GM12878 (cell line): ENCODE data around the gene FER1L5. TPM values are rescaled to one million over a fixed set of nuclear protein-coding genes. Genes with fewer than 3 reads are reported as not detected.

ENCODE experiments used
- ATAC-seq: fragments of 200-7000 bp; cut with Tn5 transposase; 3 replicates; pipeline ENCODE4 v1.9.1; 2020; ENCODE audit warnings: mild to moderate bottlenecking, moderate library complexity
- BruUV-seq: library from RNA; stranded (reverse); fragments of 400-500 nt; replicated peaks from 2 replicates; lab custom pipeline; 2021; lab: Mats Ljungman, UMichigan
- CTCF ChIA-PET: fragments of 300-600 bp; sonication (Branson Sonifier 250); formaldehyde crosslinking; extraction: SDS; loops from one replicate; lab custom pipeline; 2021; ENCODE audit warnings: inconsistent platforms; lab: Yijun Ruan, JAX
- POLR2A ChIA-PET: fragments of 350-600 bp; formaldehyde crosslinking; extraction: SDS; loops from one replicate; lab custom pipeline; 2021; ENCODE audit warnings: inconsistent platforms; lab: Charles Lee
- RAD21 ChIA-PET: fragments of 300-600 bp; sonication (Branson Sonifier 250); formaldehyde crosslinking; loops from one replicate; lab custom pipeline; 2023; ENCODE audit warnings: antibody characterized with exemption; ENCODE audit not compliant: unreplicated experiment; lab: Charles Lee
- SMC1A ChIA-PET: fragments of 300-600 bp; sonication (Branson Sonifier 250); formaldehyde crosslinking; loops from one replicate; lab custom pipeline; 2023; ENCODE audit not compliant: unreplicated experiment, uncharacterized antibody; lab: Charles Lee
- DNase-seq: peaks from one replicate; pipeline ENCODE4 v3.0.0-alpha.2; 2011; ENCODE audit warnings: low read depth, low spot score
- FAIRE-seq: peaks from 3 replicates; lab custom pipeline; 2011; peaks lifted over from hg19 to GRCh38; lab: Jason Lieb, UNC
- H2AFZ ChIP-seq: 2 replicates; pipeline ENCODE4 v1.6.0; 2011; ENCODE audit warnings: low read depth, low read length, control low read depth; ENCODE audit not compliant: control insufficient read depth
- H3K27ac ChIP-seq: 2 replicates; pipeline ENCODE4 v1.5.1; 2011; ENCODE audit warnings: control low read depth; ENCODE audit not compliant: control insufficient read depth, insufficient read depth
- H3K27me3 ChIP-seq, 2 experiments: replicated peaks in 1 of 2; 2 replicates each; pipeline versions ENCODE4 v1.6.0 to v1.6.1; 2011; ENCODE audit warnings: low read length in 1 of 2; ENCODE audit not compliant: control insufficient read depth in 2 of 2, insufficient read depth in 2 of 2
- H3K36me3 ChIP-seq, 2 experiments: 2 replicates each; pipeline ENCODE4 v1.5.1; 2011; ENCODE audit warnings: low read length in 1 of 2; ENCODE audit not compliant: control insufficient read depth in 2 of 2, insufficient read depth in 2 of 2
- H3K4me1 ChIP-seq: 2 replicates; pipeline ENCODE4 v1.6.1; 2011; ENCODE audit warnings: mild to moderate bottlenecking, low read length, moderate library complexity, mixed read lengths; ENCODE audit not compliant: control insufficient read depth, insufficient read depth
- H3K4me2 ChIP-seq: 2 replicates; pipeline ENCODE4 v1.6.0; 2011; ENCODE audit warnings: control low read depth; ENCODE audit not compliant: control insufficient read depth, insufficient read depth
- H3K4me3 ChIP-seq: fragments of 200-600 bp; sonication (generic); 2 replicates; pipeline ENCODE4 v1.5.1; 2016
- H3K79me2 ChIP-seq: 2 replicates; pipeline ENCODE4 v1.6.0; 2011; ENCODE audit warnings: low read length; ENCODE audit not compliant: control insufficient read depth, insufficient read depth
- H3K9ac ChIP-seq: 2 replicates; pipeline ENCODE4 v1.8.0; 2011; ENCODE audit warnings: low read length, control low read depth, mixed read lengths; ENCODE audit not compliant: control insufficient read depth, insufficient read depth
- H3K9me3 ChIP-seq: replicated peaks from 3 replicates; pipeline ENCODE4 v1.5.1; 2011; ENCODE audit warnings: mild to moderate bottlenecking, low read length; ENCODE audit not compliant: control insufficient read depth, insufficient read depth
- H4K20me1 ChIP-seq: 2 replicates; pipeline ENCODE4 v1.6.0; 2011; ENCODE audit not compliant: control insufficient read depth, insufficient read depth
- BRCA1 ChIP-seq: IDR thresholded peaks from 2 replicates; pipeline ENCODE4 v1.6.1; 2011; ENCODE audit warnings: low read depth, low read length, improper control_type of control experiment
- CEBPZ ChIP-seq: fragments of 150-350 bp; IDR thresholded peaks from 2 replicates; pipeline ENCODE4 v1.6.1; 2016; ENCODE audit warnings: low read depth, low read length
- HDGF ChIP-seq: fragments of 450-650 bp; IDR thresholded peaks from 2 replicates; pipeline ENCODE4 v1.6.1; 2016; ENCODE audit warnings: antibody characterized with exemption
- POU2F2 ChIP-seq: IDR thresholded peaks from 3 replicates; pipeline ENCODE4 v1.6.1; 2011; ENCODE audit warnings: low read depth, mild to moderate bottlenecking, low read length, borderline replicate concordance
- WGBS: methylation state at CpG from one replicate; pipeline ENCODE4 v1.1.6; 2016; ENCODE audit warnings: low lambda C conversion rate; ENCODE audit not compliant: insufficient replicate concordance, insufficient coverage; ENCODE audit errors: missing lambda C conversion rate; 5-methylcytosine and 5-hydroxymethylcytosine counted together
- in situ Hi-C: fragments of 300-500 bp; cut with MboI; formaldehyde crosslinking; loops from 9 replicates; pipeline ENCODE4 v1.14.3; 2018; ENCODE audit warnings: mixed read lengths
- intact Hi-C: fragments of 100-400 bp; cut with micrococcal nuclease; formaldehyde crosslinking; loops from one replicate; pipeline ENCODE4 v1.14.2; 2022; ENCODE audit not compliant: unreplicated experiment
- polyA plus RNA-seq, 11 experiments: library from polyadenylated mRNA; depleted of rRNA in 4 of 11; unstranded in 6 of 11; stranded (reverse) in 5 of 11; fragments of >200 nt; fragmentation: Nextera tagmentation in 4 of 11; fragmentation: Illumina TruSeq in 1 of 11; extraction: Ambion mirVana in 4 of 11; extraction: Trizol in 1 of 11; gene quantifications; 1 replicate in 1 of 11; 2 replicates in 10 of 11; pipeline versions ENCODE4 v1.2.1 to v1.2.3, GENCODE V29; 2011 to 2016; ENCODE audit warnings: inconsistent platforms in 2 of 11, missing spikeins in 2 of 11, low read depth in 1 of 11
- total RNA-seq, 4 experiments: library from RNA; depleted of rRNA in 3 of 4; stranded (reverse); fragments of >200 nt in 3 of 4; fragmentation: Illumina TruSeq in 1 of 4; extraction: Trizol in 1 of 4; gene quantifications; 2 replicates each; pipeline versions ENCODE4 v1.2.1 to v1.2.3, GENCODE V29; 2013 to 2021

FER1L5 gene
- total and polyA plus RNA-seq, 10 of the 15 experiments (the other 5 are each of a cell fraction or from before 2014, with no cell fraction given) = not detected

- no peak overlapping the region for H3K4me2 ChIP-seq
- H3K79me2 ChIP-seq = no peaks in the 10 kb centered on the region
- 58% methylated on average over 9 of the region's 9 CpGs for WGBS
- no peak for DNase-seq
- no peak overlapping the region for H3K4me3 ChIP-seq
- BruUV-seq = no TSS peak
- no peak for FAIRE-seq
- no peak overlapping the region for H3K9ac ChIP-seq
- H3K4me1 ChIP-seq = no peaks in the 10 kb centered on the region
- intact Hi-C loops (no loop called here), in situ Hi-C loops (no loop called here)
- H3K27me3 ChIP-seq = no peaks in the 10 kb centered on the region; a peak in 1 of 4 replicates
- ChIA-PET SMC1A (no interaction called here), CTCF (no interaction called here), POLR2A (no interaction called here), RAD21 (no interaction called here)
- no peak for ATAC-seq
- H2AFZ ChIP-seq = no peak overlapping the region
- TF ChIP-seq HDGF = no peak
- H3K9me3 ChIP-seq = no peaks in the 10 kb centered on the region
- no peaks in the 10 kb centered on the region for H3K36me3 ChIP-seq
- no peaks in the 10 kb centered on the region for H4K20me1 ChIP-seq
- no peak overlapping the region for H3K27ac ChIP-seq
Measured at GRCh38 chr2:96679848-96680247, 37.3 kb downstream of the FER1L5 start.

DNA sequence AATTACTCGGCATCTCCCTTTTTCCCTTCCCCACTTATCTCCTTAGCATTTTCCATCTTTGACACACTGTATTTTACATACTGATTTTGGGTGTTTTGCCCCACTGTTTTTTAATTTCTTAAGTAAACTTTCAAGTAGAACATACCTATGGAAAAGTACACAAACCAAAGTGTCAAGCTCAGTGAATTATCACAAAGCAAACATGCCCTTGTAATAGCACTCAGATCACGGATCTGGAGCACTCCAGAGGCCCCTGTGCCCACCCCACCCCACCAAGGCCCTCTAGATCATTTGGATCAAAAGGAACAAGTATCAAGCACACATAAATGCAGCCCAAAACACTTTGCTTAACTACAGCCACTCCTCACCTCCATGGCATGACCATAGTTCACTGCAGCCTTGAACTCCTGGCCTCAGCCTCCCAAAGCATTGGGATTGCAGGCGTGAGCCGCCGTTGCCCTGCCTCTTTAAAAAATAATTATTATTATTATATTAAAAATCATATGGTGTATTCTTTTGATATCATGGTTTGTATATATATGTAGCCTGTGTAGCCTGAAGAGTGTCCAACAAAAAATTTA, 38.1 kb downstream of the FER1L5 start:
- ATAC-seq (no peak), FAIRE-seq (no peak), DNase-seq (no peak)
- Histone ChIP-seq H3K79me2 (no peaks in the 10 kb centered on the region), H4K20me1 (no peaks in the 10 kb centered on the region), H3K4me2 (no peak overlapping the region), H3K27me3 (no peaks in the 10 kb centered on the region; a peak in 1 of 4 replicates), H3K27ac (no peak overlapping the region), H3K36me3 (no peaks in the 10 kb centered on the region), H3K4me1 (no peaks in the 10 kb centered on the region), H3K9ac (no peak overlapping the region), H3K9me3 (no peaks in the 10 kb centered on the region), H2AFZ (no peak overlapping the region)
- 44% methylated on average over 5 of the region's 5 CpGs for WGBS
- no TSS peak for BruUV-seq
- ChIA-PET CTCF (no interaction called here), POLR2A (no interaction called here), SMC1A (no interaction called here)
- intact Hi-C loops = no loop called here
- TF ChIP-seq POU2F2 (no peak), BRCA1 (no peak), CEBPZ (no peak)
- TF ChIP-seq, all 136 proteins: peak for 0
- RAD21 ChIA-PET = no interaction called here
- H3K4me3 ChIP-seq = no peak overlapping the region
- in situ Hi-C loops = no loop called here
